ENCODE measurements around the gene SH3BP2.
A peak's percentile ranks its signal among the peaks of the same experiment; 100 is the strongest.

The SH3BP2 gene

GRCh38 chr4:2792711-2793585, at the start of gene SH3BP2:
SH3BP2 (plus strand) TSS chr4:2793085; CDS start chr4:2820618, 27,533 bp downstream.
- Histone ChIP-seq H3K36me3 (replicated peaks) (no peaks in the 10 kb centered on the region), H3K4me3 (peak within 1 kb of the TSS; percentile 45), H3K27me3 (ENCODE audit: low read depth) (no peaks in the 10 kb centered on the region), H3K9me3 (no peaks in the 10 kb centered on the region), H3K4me1 (peaks cover 5% of the 10 kb centered on the region; the same call in 1 of the 2 replicates)
- DNase-seq (ENCODE audit: low spot score in 2 of 2), result peak; percentile 61 to 95
- in situ Hi-C loops (cut with MboI; ENCODE audit: low sequenced_read_pairs), result no loop called here

GRCh38 chr4:2743518-2744445, 49.1 kb upstream of the SH3BP2 start:
- Histone ChIP-seq H3K36me3 (replicated peaks) (peaks cover 54% of the 10 kb centered on the region), H3K9me3 (no peaks in the 10 kb centered on the region), H3K4me3 (no peak overlapping the region), H3K4me1 (no peaks in the 10 kb centered on the region), H3K27me3 (ENCODE audit: low read depth) (no peaks in the 10 kb centered on the region)
- in situ Hi-C loops (cut with MboI; ENCODE audit: low sequenced_read_pairs), result no loop called here
- no peak for DNase-seq (ENCODE audit: low spot score in 2 of 2)

GRCh38 chr4:2744576-2745270, 48.2 kb upstream of the SH3BP2 start:
- Histone ChIP-seq H3K9me3 (no peaks in the 10 kb centered on the region), H3K36me3 (replicated peaks) (peaks cover 54% of the 10 kb centered on the region), H3K27me3 (ENCODE audit: low read depth) (no peaks in the 10 kb centered on the region), H3K4me3 (no peak overlapping the region), H3K4me1 (no peaks in the 10 kb centered on the region)
- in situ Hi-C loops (cut with MboI; ENCODE audit: low sequenced_read_pairs), result no loop called here
- no peak for DNase-seq (ENCODE audit: low spot score in 2 of 2)

- H3K36me3 ChIP-seq (replicated peaks), result peaks cover 54% of the 10 kb centered on the region
- no peaks in the 10 kb centered on the region for H3K9me3 ChIP-seq
- no peaks in the 10 kb centered on the region for H3K27me3 ChIP-seq (ENCODE audit: low read depth)
- H3K4me3 ChIP-seq, result no peak overlapping the region
- H3K4me1 ChIP-seq, result no peaks in the 10 kb centered on the region
- in situ Hi-C loops (cut with MboI; ENCODE audit: low sequenced_read_pairs), result no loop called here
- DNase-seq (ENCODE audit: low spot score in 2 of 2), result no peak
These were observed 47.4 kb upstream of the SH3BP2 start for GRCh38 chr4:2745516-2745915.

GRCh38 chr4:2745981-2746806, 46.7 kb upstream of the SH3BP2 start:
- in situ Hi-C loops (cut with MboI; ENCODE audit: low sequenced_read_pairs), result no loop called here
- peaks cover 54% of the 10 kb centered on the region for H3K36me3 ChIP-seq (replicated peaks)
- no peak for DNase-seq (ENCODE audit: low spot score in 2 of 2)

GRCh38 chr4:2746891-2747695, 45.8 kb upstream of the SH3BP2 start:
- H3K36me3 ChIP-seq (replicated peaks), result peaks cover 54% of the 10 kb centered on the region
- no peak for DNase-seq (ENCODE audit: low spot score in 2 of 2)
- in situ Hi-C loops (cut with MboI; ENCODE audit: low sequenced_read_pairs), result no loop called here
- H3K4me3 ChIP-seq, result no peak overlapping the region
- no peaks in the 10 kb centered on the region for H3K9me3 ChIP-seq
- no peaks in the 10 kb centered on the region for H3K4me1 ChIP-seq
- H3K27me3 ChIP-seq (ENCODE audit: low read depth), result no peaks in the 10 kb centered on the region

More at GRCh38 chr4:2745981-2746806, 46.7 kb upstream of the SH3BP2 start:
- H3K4me3 ChIP-seq, result no peak overlapping the region
- no peaks in the 10 kb centered on the region for H3K9me3 ChIP-seq
- H3K4me1 ChIP-seq, result no peaks in the 10 kb centered on the region
- no peaks in the 10 kb centered on the region for H3K27me3 ChIP-seq (ENCODE audit: low read depth)

GRCh38 chr4:2750719-2751605, 41.9 kb upstream of the SH3BP2 start:
- Histone ChIP-seq H3K4me3 (no peak overlapping the region), H3K27me3 (ENCODE audit: low read depth) (no peaks in the 10 kb centered on the region), H3K4me1 (peaks cover 4% of the 10 kb centered on the region; the same call in 1 of the 2 replicates), H3K9me3 (no peaks in the 10 kb centered on the region), H3K36me3 (replicated peaks) (peaks cover 19% of the 10 kb centered on the region)
- no peak for DNase-seq (ENCODE audit: low spot score in 2 of 2)
- in situ Hi-C loops (cut with MboI; ENCODE audit: low sequenced_read_pairs), result no loop called here

- no peaks in the 10 kb centered on the region for H3K27me3 ChIP-seq (ENCODE audit: low read depth)
- no peak overlapping the region for H3K4me3 ChIP-seq
- peaks cover 7% of the 10 kb centered on the region for H3K4me1 ChIP-seq
- no peaks in the 10 kb centered on the region; the same call in 1 of the 2 replicates for H3K36me3 ChIP-seq (replicated peaks)
- DNase-seq (ENCODE audit: low spot score in 2 of 2), result no peak
- in situ Hi-C loops (cut with MboI; ENCODE audit: low sequenced_read_pairs), result no loop called here
- no peaks in the 10 kb centered on the region for H3K9me3 ChIP-seq
These were observed 39.4 kb upstream of the SH3BP2 start for GRCh38 chr4:2753436-2753835.

GRCh38 chr4:2754848-2755819, 37.8 kb upstream of the SH3BP2 start:
- Histone ChIP-seq H3K9me3 (no peaks in the 10 kb centered on the region), H3K4me1 (peaks cover 7% of the 10 kb centered on the region), H3K27me3 (ENCODE audit: low read depth) (no peaks in the 10 kb centered on the region), H3K36me3 (replicated peaks) (no peaks in the 10 kb centered on the region; the same call in 1 of the 2 replicates), H3K4me3 (peak overlapping the region; percentile 71)
- DNase-seq (ENCODE audit: low spot score in 2 of 2), result peak in 1 of 2 experiments; percentile 26
- in situ Hi-C loops (cut with MboI; ENCODE audit: low sequenced_read_pairs), result no loop called here

GRCh38 chr4:2755821-2756690, 36.8 kb upstream of the SH3BP2 start, which contains the start of gene TNIP2:
TNIP2 (minus strand) TSS chr4:2756336; CDS start chr4:2756289, 47 bp downstream.
- DNase-seq (ENCODE audit: low spot score in 2 of 2), result peak; percentile 67 to 89
- in situ Hi-C loops (cut with MboI; ENCODE audit: low sequenced_read_pairs), result no loop called here
- no peaks in the 10 kb centered on the region for H3K27me3 ChIP-seq (ENCODE audit: low read depth)
- peaks cover 7% of the 10 kb centered on the region for H3K4me1 ChIP-seq
- H3K4me3 ChIP-seq, result peak within 1 kb of the TSS; percentile 71
- H3K36me3 ChIP-seq (replicated peaks), result no peaks in the 10 kb centered on the region; the same call in 1 of the 2 replicates
- H3K9me3 ChIP-seq, result no peaks in the 10 kb centered on the region

Measured in HAP-1 (cell line).